ENCODE results near the gene RMDN2.
"Not testable (repeated sequence)": the region's sequence is repeated elsewhere in the genome, so short reads cannot be mapped to it uniquely, and the experiment has no call there.

RMDN2 gene

GRCh38 chr2:37993143-37993542 is 68.1 kb downstream of the RMDN2 start:
- no peak for DNase-seq (ENCODE audit: low read depth)

- no peak for DNase-seq (ENCODE audit: low read depth)
Observed at GRCh38 chr2:37997629-37998028, 72.5 kb downstream of the RMDN2 start.

DNA sequence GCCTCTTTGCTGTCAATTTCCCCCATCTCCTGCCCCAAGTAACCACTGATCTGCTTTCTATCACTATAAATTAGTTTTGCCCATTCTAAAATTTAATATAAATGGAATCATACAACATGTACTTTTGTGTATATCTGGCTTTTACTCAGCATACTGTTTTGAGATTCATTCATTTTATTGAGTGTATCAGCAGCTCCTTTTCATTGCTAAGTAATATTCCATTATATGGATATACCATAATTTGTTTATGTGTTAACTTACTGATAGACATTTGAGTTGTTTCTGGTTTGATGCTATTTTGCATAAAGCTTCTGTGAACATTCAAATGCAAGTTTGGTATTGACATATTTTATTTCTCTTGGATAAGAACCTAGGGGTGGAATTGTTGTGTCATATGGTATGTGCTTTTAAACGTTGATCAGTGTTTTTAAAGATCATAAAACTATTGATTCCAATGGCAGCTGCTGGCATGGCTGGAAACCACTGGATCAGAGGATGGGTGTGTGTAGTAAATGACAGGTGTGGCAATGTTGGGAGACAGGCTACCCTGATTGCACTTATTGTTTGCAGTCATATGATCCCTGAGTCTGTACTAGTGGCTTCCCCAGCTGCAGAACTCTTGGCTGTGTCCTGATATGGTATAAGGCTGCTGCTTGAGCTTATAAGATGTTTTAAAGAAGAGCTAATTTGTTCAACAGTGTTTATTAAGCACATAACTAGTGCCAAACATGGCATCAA is 75.6 kb downstream of the RMDN2 start:
- DNase-seq (ENCODE audit: low read depth) = no peak

GRCh38 chr2:38010187-38010586 is 85.1 kb downstream of the RMDN2 start:
- not testable (repeated sequence) for DNase-seq (ENCODE audit: low read depth)

- no peak for DNase-seq (ENCODE audit: low read depth)
Observed at GRCh38 chr2:38010995-38011394, 85.9 kb downstream of the RMDN2 start.

GRCh38 chr2:38013158-38013752 is 88.2 kb downstream of the RMDN2 start:
- DNase-seq (ENCODE audit: low read depth) = no peak

GRCh38 chr2:38016219-38016618 is 91.1 kb downstream of the RMDN2 start:
- DNase-seq (ENCODE audit: low read depth) = no peak

DNA sequence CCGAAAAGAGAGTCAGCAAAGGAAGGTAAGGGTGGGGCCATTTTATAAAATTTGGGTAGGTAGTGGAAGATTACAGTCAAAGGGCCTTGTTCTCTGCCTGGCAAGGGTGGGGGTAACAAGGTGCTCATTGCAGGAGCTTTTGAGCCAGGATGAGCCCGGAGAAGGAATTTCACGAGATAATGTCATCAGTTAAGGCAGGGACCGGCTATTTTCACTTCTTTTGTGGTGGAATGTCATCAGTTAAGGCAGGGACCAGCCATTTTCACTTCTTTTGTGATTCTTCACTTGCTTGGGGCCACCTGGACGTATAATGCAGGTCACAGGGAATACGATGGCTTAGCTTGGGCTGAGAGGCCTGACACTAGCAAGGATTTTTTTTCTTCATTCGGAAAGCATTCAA is 92.7 kb downstream of the RMDN2 start:
- no peak for DNase-seq (ENCODE audit: low read depth)

GRCh38 chr2:38020359-38021069 is 95.4 kb downstream of the RMDN2 start:
- DNase-seq (ENCODE audit: low read depth) = not testable (repeated sequence)

DNA sequence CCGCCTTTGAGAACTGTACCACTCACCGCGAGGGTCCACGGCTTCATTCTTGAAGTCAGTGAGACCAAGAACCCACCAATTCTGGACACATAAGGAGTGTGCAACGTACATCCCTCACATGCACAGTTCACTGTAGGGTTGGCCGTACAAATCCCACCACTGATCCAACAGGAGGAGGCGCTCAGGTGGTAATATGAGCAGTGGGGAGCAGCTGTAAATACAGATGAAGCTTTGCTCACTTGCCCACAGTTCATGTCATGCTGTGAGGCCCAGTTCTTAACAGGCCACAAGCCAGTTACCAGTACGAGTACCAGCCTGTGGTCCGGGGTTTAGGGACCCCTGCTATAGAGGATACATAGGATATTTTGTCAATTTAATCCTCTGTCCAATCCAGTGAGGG is 96.5 kb downstream of the RMDN2 start:
- DNase-seq (ENCODE audit: low read depth) = no peak

DNA sequence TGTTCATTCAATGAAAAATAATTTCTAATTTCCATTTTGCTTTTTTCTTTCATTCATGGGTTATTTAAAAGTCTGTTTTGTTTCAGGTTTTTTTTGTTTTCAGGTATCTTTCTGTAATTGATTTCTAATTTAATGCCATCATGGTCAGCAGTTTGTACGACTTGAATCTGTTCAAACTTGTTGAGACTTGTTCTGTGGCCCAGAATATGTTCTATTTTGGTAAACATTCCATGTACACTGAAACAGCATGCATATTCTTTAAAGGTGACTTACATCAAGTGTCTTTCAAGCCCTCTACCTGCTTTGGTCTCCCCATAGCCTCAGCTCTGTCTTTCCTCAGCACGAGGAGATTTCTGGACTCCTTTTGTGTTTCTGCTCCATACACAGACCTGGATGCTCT is 101.8 kb downstream of the RMDN2 start:
- DNase-seq (ENCODE audit: low read depth) = no peak

GRCh38 chr2:38028829-38029228 is 103.7 kb downstream of the RMDN2 start:
- no peak for DNase-seq (ENCODE audit: low read depth)

DNA sequence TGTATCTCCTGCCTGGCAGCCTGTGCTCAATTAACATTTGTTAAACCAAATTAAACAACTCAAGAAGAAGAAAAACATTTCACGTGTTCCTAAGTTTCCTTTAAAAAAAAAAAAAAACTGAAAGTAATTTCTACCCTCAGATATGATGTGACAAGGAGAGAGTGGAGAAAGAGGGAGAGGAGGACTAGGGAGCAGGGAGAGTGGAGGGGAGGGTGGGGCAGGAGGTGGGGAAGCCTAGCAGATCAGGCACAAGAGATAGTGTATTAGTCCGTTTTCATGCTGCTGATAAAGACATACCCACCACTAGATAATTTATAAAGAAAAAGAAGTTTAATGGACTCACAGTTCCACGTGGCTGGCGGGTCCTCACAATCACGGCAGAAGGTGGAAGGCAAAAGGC is 104.4 kb downstream of the RMDN2 start:
- DNase-seq (ENCODE audit: low read depth) = no peak

DNA sequence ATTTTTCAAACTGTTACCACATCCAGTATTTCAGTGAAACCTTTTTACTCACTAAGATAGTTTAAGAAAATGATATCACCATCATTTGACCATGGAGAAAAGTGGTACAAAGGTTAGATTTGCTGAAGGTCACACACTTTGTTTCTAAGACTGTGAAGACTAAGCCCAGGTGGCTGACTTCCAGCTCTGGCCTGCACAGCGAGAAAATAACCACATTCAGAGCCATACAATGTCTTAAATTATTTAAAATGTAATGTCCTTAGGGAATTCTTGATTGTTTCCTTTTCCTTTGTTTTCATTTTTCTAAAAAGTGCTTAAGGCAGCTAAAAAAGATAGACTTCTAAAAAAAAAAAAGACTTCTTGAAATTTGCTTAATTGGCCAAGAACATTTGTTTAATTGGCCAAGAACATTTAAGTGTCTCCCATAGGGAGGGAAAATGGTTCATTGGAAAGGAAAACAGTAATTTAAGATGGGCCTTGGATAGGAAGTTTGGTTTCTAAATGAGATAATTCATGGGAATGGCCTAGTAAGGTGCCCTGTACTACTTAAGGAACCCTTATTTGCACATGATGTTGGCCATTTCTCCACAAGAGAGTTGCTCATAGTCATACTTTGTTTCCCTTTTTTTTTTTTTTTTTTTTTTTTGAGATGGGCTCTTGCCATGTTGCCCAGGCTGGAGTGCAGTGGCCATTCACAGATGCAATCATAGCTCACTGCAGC is 105.7 kb downstream of the RMDN2 start:
- DNase-seq (ENCODE audit: low read depth) = no peak

DNA sequence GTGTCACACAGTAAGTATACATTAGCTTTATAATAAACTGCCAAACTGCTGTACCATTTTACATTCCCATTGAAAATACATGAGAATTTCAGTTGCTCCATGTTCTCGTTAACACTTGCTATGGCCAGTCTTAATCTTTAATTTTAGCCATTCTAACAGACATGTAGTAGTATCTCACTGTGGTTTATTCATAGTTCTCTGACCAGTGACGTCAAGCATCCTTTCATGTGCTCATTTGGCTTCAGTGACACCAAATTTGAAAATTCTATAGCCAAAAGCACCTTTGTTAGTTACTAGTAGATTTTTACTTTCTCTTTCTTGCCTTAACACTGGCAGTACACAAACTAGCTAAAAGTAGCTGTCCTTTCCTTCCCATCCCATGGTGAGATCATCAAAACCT is 107.9 kb downstream of the RMDN2 start:
- no peak for DNase-seq (ENCODE audit: low read depth)

- DNase-seq (ENCODE audit: low read depth) = no peak
Observed at GRCh38 chr2:38033646-38034045, 108.6 kb downstream of the RMDN2 start.

GRCh38 chr2:38035968-38036367 is 110.9 kb downstream of the RMDN2 start:
- no peak for DNase-seq (ENCODE audit: low read depth)

DNA sequence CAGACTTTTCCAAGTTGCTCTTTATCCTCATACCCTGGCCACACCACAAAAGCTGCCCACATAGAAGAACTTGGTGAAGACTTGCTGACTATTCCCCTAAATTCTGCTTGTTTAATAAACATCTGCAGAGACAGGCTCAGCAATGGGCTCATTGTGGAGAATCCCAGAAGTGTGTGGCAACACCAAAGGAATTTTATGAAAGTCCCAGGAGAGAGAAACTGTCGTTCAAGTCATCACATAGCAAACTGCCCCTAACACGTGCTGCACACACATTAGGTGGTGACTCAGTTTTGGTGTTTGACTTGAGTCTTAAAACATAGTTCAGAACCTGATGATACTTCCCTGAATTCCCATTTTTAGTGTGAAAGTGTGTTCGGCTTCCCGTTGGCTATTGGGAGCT is 112.2 kb downstream of the RMDN2 start:
- DNase-seq (ENCODE audit: low read depth) = no peak

GRCh38 chr2:38037757-38038621 is 112.9 kb downstream of the RMDN2 start:
- DNase-seq (ENCODE audit: low read depth) = no peak

- DNase-seq (ENCODE audit: low read depth) = no peak
Observed at GRCh38 chr2:38038682-38039081, 113.6 kb downstream of the RMDN2 start.

DNA sequence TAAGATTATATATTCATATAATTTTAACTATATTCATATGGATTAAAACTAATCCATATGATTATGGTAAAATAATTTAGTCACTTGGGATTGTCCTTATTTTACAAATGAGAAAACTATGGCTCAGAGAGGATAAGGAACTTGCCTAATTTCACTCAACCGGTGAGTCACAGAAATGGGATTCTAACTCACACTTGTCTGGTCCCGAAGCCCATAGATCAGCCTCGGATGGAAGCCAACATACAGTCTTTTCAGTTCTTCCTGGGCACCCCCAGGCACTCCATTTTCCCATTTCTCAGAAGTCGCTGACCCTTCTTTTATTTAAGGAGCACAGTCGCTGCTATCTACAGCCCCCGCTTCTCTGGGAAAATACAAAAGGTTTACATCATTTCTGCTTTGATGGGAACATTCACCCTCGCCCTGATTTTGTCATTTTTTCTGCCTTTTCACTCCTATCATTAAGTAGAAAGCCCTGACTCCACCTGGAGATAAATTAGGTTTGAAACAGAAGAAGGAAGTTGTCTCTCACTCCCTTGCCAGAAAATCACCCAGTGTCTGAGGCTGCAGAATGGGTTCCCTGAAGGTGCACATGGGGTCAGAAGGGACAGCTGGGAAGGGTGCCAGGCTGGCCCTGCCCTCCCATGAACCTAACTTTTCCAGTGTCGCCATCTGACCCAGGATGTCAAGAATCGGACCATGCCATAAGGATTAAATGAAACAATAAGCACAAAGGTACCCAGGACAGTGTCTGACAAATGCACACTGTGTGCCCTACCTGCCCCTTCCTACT is 114.2 kb downstream of the RMDN2 start:
- DNase-seq (ENCODE audit: low read depth) = no peak

Measured in stimulated activated CD8-positive, alpha-beta memory T cell treated with anti-CD3 and anti-CD28 coated beads, Interleukin-12 subunit alpha, Interleukin-12 subunit beta, amount 100 ng/mL, for 4 hours (primary cell).